DOHH2 (cell line): Measurements from ENCODE around the gene FLAD1.

Source experiments
- H3F3A ChIP-seq: fragments of 200-600 bp; sonication (generic), shearing (Covaris generic); 2 replicates; pipeline ENCODE4 v1.6.0; 2016; ENCODE audit warnings: antibody characterized with exemption, mild to moderate bottlenecking; ENCODE audit not compliant: control insufficient read depth, insufficient read depth
- H3K27ac ChIP-seq: fragments of 200-600 bp; sonication (generic); 2 replicates; pipeline ENCODE4 v1.5.1; 2014; ENCODE audit warnings: low read depth, mild to moderate bottlenecking, low read length, moderate library complexity
- H3K27me3 ChIP-seq: fragments of 200-600 bp; sonication (generic); 2 replicates; pipeline ENCODE4 v1.6.1; 2014; ENCODE audit warnings: mild to moderate bottlenecking, low read length, mixed read lengths; ENCODE audit not compliant: control insufficient read depth
- H3K36me3 ChIP-seq: fragments of 200-600 bp; sonication (generic); 2 replicates; pipeline ENCODE4 v1.6.1; 2014; ENCODE audit warnings: mild to moderate bottlenecking, low read length, moderate library complexity, mixed read lengths; ENCODE audit not compliant: control insufficient read depth
- H3K4me1 ChIP-seq: fragments of 200-600 bp; sonication (generic); 2 replicates; pipeline ENCODE4 v1.6.1; 2014; ENCODE audit warnings: mild to moderate bottlenecking, low read length, mixed read lengths; ENCODE audit not compliant: control insufficient read depth
- H3K4me2 ChIP-seq: fragments of 200-600 bp; sonication (generic); 2 replicates; pipeline ENCODE4 v1.6.0; 2014; ENCODE audit warnings: mild to moderate bottlenecking, low read length, moderate library complexity
- H3K4me3 ChIP-seq: fragments of 200-600 bp; sonication (generic); 2 replicates; pipeline ENCODE4 v1.5.1; 2014; ENCODE audit warnings: mild to moderate bottlenecking, low read length, mixed read lengths
- H3K79me2 ChIP-seq: fragments of 200-600 bp; sonication (generic); 2 replicates; pipeline ENCODE4 v1.6.1; 2014; ENCODE audit warnings: mild to moderate bottlenecking, low read length, mixed read lengths; ENCODE audit not compliant: control insufficient read depth
- H3K9me2 ChIP-seq: fragments of 200-600 bp; sonication (generic); replicated peaks from 2 replicates; pipeline ENCODE4 v1.6.1; 2014; ENCODE audit warnings: mild to moderate bottlenecking, low read length, mixed read lengths; ENCODE audit not compliant: control insufficient read depth
- H3K9me3 ChIP-seq: fragments of 200-600 bp; sonication (generic); 2 replicates; pipeline ENCODE4 v1.6.1; 2014; ENCODE audit warnings: antibody characterized with exemption, low read length, mixed read lengths; ENCODE audit not compliant: control insufficient read depth, insufficient read depth
- H4K20me1 ChIP-seq: fragments of 200-600 bp; sonication (generic); 2 replicates; pipeline ENCODE4 v1.6.0; 2014; ENCODE audit warnings: low read depth, mild to moderate bottlenecking, antibody characterized with exemption, low read length, moderate library complexity; ENCODE audit not compliant: control insufficient read depth, insufficient read depth
- CTCF ChIP-seq: fragments of 200-600 bp; sonication (generic); IDR thresholded peaks from one replicate; pipeline ENCODE4 v1.5.1; 2014; ENCODE audit warnings: antibody characterized with exemption, mild to moderate bottlenecking, low read depth, low read length; ENCODE audit not compliant: poor library complexity, severe bottlenecking
- EZH2phosphoT487 ChIP-seq: fragments of 200-600 bp; sonication (generic); IDR thresholded peaks from 2 replicates; pipeline ENCODE4 v1.6.1; 2017; ENCODE audit warnings: borderline replicate concordance, mild to moderate bottlenecking, antibody characterized with exemption, low read length, moderate library complexity, mixed read lengths

Gene FLAD1

GRCh38 chr1:155000411-155000725 is 17.2 kb downstream of the FLAD1 start:
- no peaks in the 10 kb centered on the region for H3K27me3 ChIP-seq
- H3K36me3 ChIP-seq, result no peaks in the 10 kb centered on the region
- H3K9me2 ChIP-seq, result no peaks in the 10 kb centered on the region
- peak overlapping the region; percentile 80 for H3K27ac ChIP-seq
- H3K9me3 ChIP-seq, result no peaks in the 10 kb centered on the region
- peaks cover 47% of the 10 kb centered on the region for H3K4me1 ChIP-seq
- H4K20me1 ChIP-seq, result no peaks in the 10 kb centered on the region
- peak overlapping the region; percentile 92 for H3K4me3 ChIP-seq
- peak overlapping the region; percentile 81 for H3K4me2 ChIP-seq
- peaks cover 24% of the 10 kb centered on the region for H3K79me2 ChIP-seq
- peaks cover 33% of the 10 kb centered on the region for H3F3A ChIP-seq
- TF ChIP-seq EZH2phosphoT487, result no peak
- no peak for TF ChIP-seq CTCF

GRCh38 chr1:155000726-155001424 is 17.7 kb downstream of the FLAD1 start:
- Histone ChIP-seq H3K9me2 (no peaks in the 10 kb centered on the region), H3K4me2 (peak overlapping the region; percentile 81), H3K27ac (peak overlapping the region; percentile 80), H3F3A (peaks cover 33% of the 10 kb centered on the region), H3K27me3 (no peaks in the 10 kb centered on the region), H3K4me3 (peak overlapping the region; percentile 92), H3K9me3 (no peaks in the 10 kb centered on the region), H3K79me2 (peaks cover 26% of the 10 kb centered on the region), H3K36me3 (no peaks in the 10 kb centered on the region), H3K4me1 (peaks cover 52% of the 10 kb centered on the region), H4K20me1 (no peaks in the 10 kb centered on the region)
- no peak for TF ChIP-seq CTCF
- no peak for TF ChIP-seq EZH2phosphoT487

GRCh38 chr1:155001425-155001674 is 18.2 kb downstream of the FLAD1 start:
- no peak for TF ChIP-seq CTCF
- no peaks in the 10 kb centered on the region for H3K9me2 ChIP-seq
- no peaks in the 10 kb centered on the region for H3K27me3 ChIP-seq
- H3K4me2 ChIP-seq, result peak overlapping the region; percentile 81
- no peaks in the 10 kb centered on the region for H4K20me1 ChIP-seq
- H3K4me1 ChIP-seq, result peaks cover 56% of the 10 kb centered on the region
- H3F3A ChIP-seq, result peaks cover 32% of the 10 kb centered on the region
- H3K4me3 ChIP-seq, result peak overlapping the region; percentile 92
- H3K79me2 ChIP-seq, result peaks cover 26% of the 10 kb centered on the region
- no peaks in the 10 kb centered on the region for H3K9me3 ChIP-seq
- H3K36me3 ChIP-seq, result no peaks in the 10 kb centered on the region
- peak overlapping the region; percentile 80 for H3K27ac ChIP-seq
